Stimulated activated naive B cell treated with anti-CD40 and anti-IgM and Interleukin-4, amounts not matched to agents 10 μg/mL and 1 μg/mL and 100 μg/mL, for 72 hours (primary cell): ENCODE results near the gene HSPA4.
"Not testable (repeated sequence)": the region's sequence is repeated elsewhere in the genome, so short reads cannot be mapped to it uniquely, and the experiment has no call there.

Experiments used
- ATAC-seq, 2 donors: fragments of 150-1000 bp; cut with Tn5 transposase; replicated peaks; 2 replicates each; pipeline ENCODE4 v1.10.0; 2021; ENCODE audit warnings: moderate library complexity in 1 of 2
- DNase-seq: peaks from one replicate; pipeline ENCODE4 v3.0.0; 2021
- H3K27ac Mint-ChIP-seq: one replicate; pipeline ENCODE4 v1.8.0; 2022; ENCODE audit warnings: mild to moderate bottlenecking, mixed read lengths
- H3K27me3 Mint-ChIP-seq, 2 donors: one replicate each; pipeline ENCODE4 v1.8.0; 2022; ENCODE audit warnings: mixed read lengths in 2 of 2
- H3K36me3 Mint-ChIP-seq, 2 donors: one replicate each; pipeline ENCODE4 v1.8.0; 2022; ENCODE audit warnings: mixed read lengths in 2 of 2, mild to moderate bottlenecking in 1 of 2
- H3K4me1 Mint-ChIP-seq, 2 donors: one replicate each; pipeline ENCODE4 v1.8.0; 2022; ENCODE audit warnings: mixed read lengths in 2 of 2, mild to moderate bottlenecking in 1 of 2
- H3K4me3 Mint-ChIP-seq, 2 donors: one replicate each; pipeline ENCODE4 v1.8.0; 2022; ENCODE audit warnings: mild to moderate bottlenecking in 2 of 2, mixed read lengths in 2 of 2, moderate library complexity in 1 of 2
- H3K9me3 Mint-ChIP-seq, 2 donors: one replicate each; pipeline ENCODE4 v1.8.0; 2022; ENCODE audit warnings: mixed read lengths in 2 of 2, mild to moderate bottlenecking in 1 of 2

HSPA4 gene

DNA sequence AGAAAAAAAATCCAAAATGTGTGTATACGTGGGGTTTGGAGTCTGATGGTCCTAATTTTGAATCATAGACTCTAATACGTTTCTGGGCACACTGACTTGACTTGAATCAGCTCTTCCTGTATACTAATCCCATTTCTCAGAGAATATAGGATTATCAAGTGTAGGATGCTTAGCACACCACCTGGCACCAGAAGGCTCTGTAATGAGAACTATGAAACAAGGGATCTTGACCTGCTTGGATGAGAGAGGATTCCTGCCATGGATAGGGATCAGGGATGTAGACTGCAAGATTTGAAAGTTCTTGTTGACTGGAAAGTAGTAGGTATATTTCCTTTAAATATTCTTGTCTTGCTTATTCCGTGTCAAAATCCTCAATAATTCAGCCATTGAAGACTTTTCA, 7.8 kb downstream of the HSPA4 start:
- DNase-seq (no peak), ATAC-seq (no peak)
- Mint-ChIP-seq H3K4me1 (peaks cover 32 to 56% of the 10 kb centered on the region in 2 donors), H3K36me3 (peaks cover 12 to 29% of the 10 kb centered on the region in 2 donors), H3K27ac (no peak overlapping the region), H3K9me3 (no peaks in the 10 kb centered on the region), H3K27me3 (no peaks in the 10 kb centered on the region), H3K4me3 (no peak overlapping the region)

DNA sequence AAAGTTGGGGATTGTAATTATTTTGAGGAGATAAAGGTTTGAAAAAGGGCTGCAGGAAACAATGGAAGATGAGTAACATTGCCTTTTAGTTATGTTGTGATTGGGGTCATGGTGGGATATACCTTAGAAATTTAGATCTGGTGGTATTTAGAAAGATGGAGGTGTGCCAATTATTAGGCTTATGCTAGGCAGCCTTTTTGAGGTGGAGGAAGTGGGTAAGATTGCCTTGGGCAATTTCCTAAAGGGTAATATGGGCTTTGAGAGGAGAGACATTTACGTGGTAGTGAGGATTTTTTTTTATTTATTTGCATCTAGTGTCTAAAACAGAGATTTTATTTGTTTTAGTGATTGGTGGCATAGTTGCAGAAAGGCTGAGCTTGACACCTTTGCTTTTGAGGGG, 10.5 kb downstream of the HSPA4 start:
- no peak for DNase-seq
- no peaks in the 10 kb centered on the region for H3K27me3 Mint-ChIP-seq
- H3K9me3 Mint-ChIP-seq, result no peaks in the 10 kb centered on the region
- no peak overlapping the region for H3K4me3 Mint-ChIP-seq
- peaks cover 22 to 44% of the 10 kb centered on the region in 2 donors for H3K4me1 Mint-ChIP-seq
- H3K27ac Mint-ChIP-seq, result no peak overlapping the region
- no peak for ATAC-seq
- H3K36me3 Mint-ChIP-seq, result peaks cover 6 to 26% of the 10 kb centered on the region in 2 donors

- peaks cover 22 to 40% of the 10 kb centered on the region in 2 donors for H3K4me1 Mint-ChIP-seq
- H3K4me3 Mint-ChIP-seq, result no peak overlapping the region
- peaks cover 16 to 36% of the 10 kb centered on the region in 2 donors for H3K36me3 Mint-ChIP-seq
- no peaks in the 10 kb centered on the region for H3K27me3 Mint-ChIP-seq
- DNase-seq (no peak), ATAC-seq (no peak)
- H3K27ac Mint-ChIP-seq, result no peak overlapping the region
- no peaks in the 10 kb centered on the region for H3K9me3 Mint-ChIP-seq
These were observed 12.2 kb downstream of the HSPA4 start for GRCh38 chr5:133063965-133064364.

GRCh38 chr5:133065471-133065870, 13.7 kb downstream of the HSPA4 start:
- Mint-ChIP-seq H3K9me3 (no peaks in the 10 kb centered on the region), H3K4me3 (no peak overlapping the region), H3K27me3 (no peaks in the 10 kb centered on the region), H3K4me1 (peaks cover 21 to 33% of the 10 kb centered on the region in 2 donors), H3K36me3 (peaks cover 26 to 48% of the 10 kb centered on the region in 2 donors), H3K27ac (no peak overlapping the region)
- no peak for DNase-seq
- no peak for ATAC-seq

DNA sequence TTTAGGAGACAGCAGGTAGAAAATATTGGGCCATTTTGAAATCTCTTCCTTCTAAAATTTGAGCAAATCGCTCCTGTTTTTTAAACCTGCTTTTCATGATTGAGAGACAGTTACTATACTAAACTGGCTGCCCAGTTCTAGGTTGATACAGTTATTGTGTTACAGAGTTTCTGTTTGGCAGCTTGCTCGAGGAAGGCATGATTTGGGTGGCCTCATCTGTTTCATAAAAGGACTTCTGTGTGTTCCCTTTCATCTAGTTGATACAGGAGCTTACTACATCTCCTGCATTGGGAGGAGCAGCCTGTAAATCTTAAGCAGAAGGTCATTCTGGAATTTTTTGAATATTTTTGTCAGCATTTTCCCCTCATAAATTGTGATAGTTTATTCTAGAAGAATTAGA, 14.2 kb downstream of the HSPA4 start:
- DNase-seq, result no peak
- Mint-ChIP-seq H3K36me3 (peaks cover 30 to 54% of the 10 kb centered on the region in 2 donors), H3K27ac (no peak overlapping the region), H3K4me1 (peaks cover 21 to 33% of the 10 kb centered on the region in 2 donors), H3K9me3 (no peaks in the 10 kb centered on the region), H3K4me3 (no peak overlapping the region), H3K27me3 (no peaks in the 10 kb centered on the region)
- ATAC-seq, result no peak

DNA sequence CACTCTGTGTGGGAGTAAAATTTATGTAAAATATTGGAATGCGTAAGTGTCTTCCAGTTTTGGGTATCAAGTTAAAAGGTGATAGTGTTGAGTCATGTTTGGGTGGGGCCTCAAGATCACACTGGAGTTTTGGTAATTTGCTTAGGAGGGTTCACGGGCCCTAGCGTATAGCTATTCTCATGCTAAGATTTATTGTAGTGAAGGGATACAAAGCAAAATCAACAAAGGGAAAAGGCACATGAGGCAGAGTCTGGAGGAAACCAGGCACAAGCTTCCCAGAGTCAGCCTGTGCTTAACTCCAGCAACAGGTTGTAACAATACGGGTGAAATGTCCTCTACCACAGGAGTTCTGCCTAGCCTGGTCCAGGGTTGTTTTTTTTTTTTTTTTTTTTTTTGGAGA, 20.2 kb downstream of the HSPA4 start:
- Mint-ChIP-seq H3K4me3 (no peak overlapping the region), H3K27me3 (no peaks in the 10 kb centered on the region), H3K36me3 (peaks cover 46 to 65% of the 10 kb centered on the region in 2 donors), H3K4me1 (peaks cover 7 to 14% of the 10 kb centered on the region in 2 donors), H3K9me3 (no peaks in the 10 kb centered on the region), H3K27ac (peak overlapping the region; percentile 44)
- DNase-seq (no peak), ATAC-seq (no peak)

- no peaks in the 10 kb centered on the region for H3K27me3 Mint-ChIP-seq
- DNase-seq, result no peak
- no peaks in the 10 kb centered on the region for H3K9me3 Mint-ChIP-seq
- no peak overlapping the region for H3K27ac Mint-ChIP-seq
- peaks cover 5 to 38% of the 10 kb centered on the region in 2 donors for H3K4me1 Mint-ChIP-seq
- no peak for ATAC-seq
- peaks cover 34 to 56% of the 10 kb centered on the region in 2 donors for H3K36me3 Mint-ChIP-seq
- no peak overlapping the region for H3K4me3 Mint-ChIP-seq
These were observed 24.0 kb downstream of the HSPA4 start for GRCh38 chr5:133075572-133076536.

GRCh38 chr5:133079048-133079447, 27.2 kb downstream of the HSPA4 start:
- no peak for DNase-seq
- Mint-ChIP-seq H3K36me3 (peaks cover 32 to 55% of the 10 kb centered on the region in 2 donors), H3K4me1 (peaks cover 3 to 40% of the 10 kb centered on the region in 2 donors), H3K27me3 (no peaks in the 10 kb centered on the region), H3K27ac (peak overlapping the region; percentile 59), H3K4me3 (no peak overlapping the region), H3K9me3 (no peaks in the 10 kb centered on the region)
- no peak for ATAC-seq

DNA sequence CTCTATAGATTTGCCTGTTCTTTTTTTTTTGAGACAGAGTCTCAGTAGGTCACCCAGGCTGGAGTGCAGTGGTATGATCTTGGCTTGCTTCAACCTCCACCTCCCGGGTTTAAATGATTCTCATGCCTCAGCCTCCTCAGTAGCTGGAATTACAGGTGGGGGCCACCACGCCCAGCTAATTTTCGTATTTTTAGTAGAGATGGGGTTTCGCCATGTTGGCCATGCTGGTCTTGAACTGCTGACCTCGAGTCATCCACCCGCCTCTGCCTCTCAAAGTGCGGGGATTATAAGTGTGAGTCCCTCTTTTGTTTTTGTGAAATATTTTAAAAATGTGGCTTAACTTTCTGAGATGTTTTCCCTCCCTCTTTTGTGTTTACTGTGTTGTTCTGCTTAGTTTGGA, 29.2 kb downstream of the HSPA4 start:
- H3K36me3 Mint-ChIP-seq, result peaks cover 39 to 57% of the 10 kb centered on the region in 2 donors
- ATAC-seq, result no peak
- H3K9me3 Mint-ChIP-seq, result no peaks in the 10 kb centered on the region
- no peak overlapping the region for H3K4me3 Mint-ChIP-seq
- no peaks in the 10 kb centered on the region for H3K27me3 Mint-ChIP-seq
- peaks cover 7 to 46% of the 10 kb centered on the region in 2 donors for H3K4me1 Mint-ChIP-seq
- DNase-seq, result no peak
- peak overlapping the region; percentile 77 for H3K27ac Mint-ChIP-seq

- Mint-ChIP-seq H3K27ac (peak overlapping the region; percentile 77), H3K27me3 (no peaks in the 10 kb centered on the region), H3K4me3 (no peak overlapping the region), H3K36me3 (peaks cover 41 to 57% of the 10 kb centered on the region in 2 donors), H3K9me3 (no peaks in the 10 kb centered on the region), H3K4me1 (peaks cover 10 to 52% of the 10 kb centered on the region in 2 donors)
- no peak for ATAC-seq
- DNase-seq, result no peak
These were observed 29.9 kb downstream of the HSPA4 start for GRCh38 chr5:133081703-133082102.

- H3K27ac Mint-ChIP-seq, result no peak overlapping the region
- DNase-seq (no peak), ATAC-seq (no peak)
- H3K27me3 Mint-ChIP-seq, result no peaks in the 10 kb centered on the region
- peaks cover 41 to 59% of the 10 kb centered on the region in 2 donors for H3K36me3 Mint-ChIP-seq
- H3K4me1 Mint-ChIP-seq, result peaks cover 10 to 53% of the 10 kb centered on the region in 2 donors
- H3K9me3 Mint-ChIP-seq, result no peaks in the 10 kb centered on the region
- no peak overlapping the region for H3K4me3 Mint-ChIP-seq
These were observed 30.3 kb downstream of the HSPA4 start for GRCh38 chr5:133082128-133082527.

DNA sequence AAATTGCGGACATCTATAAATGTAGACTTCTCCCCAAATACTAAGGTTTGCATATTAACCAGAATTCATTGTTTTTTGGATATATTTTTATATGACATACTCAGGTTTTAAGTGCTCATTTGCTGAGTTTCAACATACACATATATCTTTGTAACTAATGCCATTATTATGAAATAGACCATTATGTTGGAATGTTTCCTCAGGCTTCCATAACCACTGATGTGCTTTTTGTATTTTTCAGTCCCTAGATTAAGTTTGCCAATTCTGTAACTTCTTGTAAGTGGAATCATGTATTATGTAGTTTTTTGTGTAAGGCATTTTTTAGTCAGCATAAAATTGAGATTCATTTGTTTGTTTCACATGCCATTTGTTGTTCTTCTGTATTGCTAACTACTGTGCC, 32.1 kb downstream of the HSPA4 start:
- Mint-ChIP-seq H3K27me3 (no peaks in the 10 kb centered on the region), H3K36me3 (peaks cover 34 to 56% of the 10 kb centered on the region in 2 donors), H3K9me3 (no peaks in the 10 kb centered on the region), H3K27ac (no peak overlapping the region), H3K4me3 (no peak overlapping the region), H3K4me1 (peaks cover 6 to 37% of the 10 kb centered on the region in 2 donors)
- ATAC-seq (no peak), DNase-seq (no peak)

- not testable (repeated sequence) for H3K9me3 Mint-ChIP-seq, H3K27me3 Mint-ChIP-seq, H3K4me3 Mint-ChIP-seq, ATAC-seq, H3K27ac Mint-ChIP-seq, DNase-seq
- Mint-ChIP-seq H3K4me1 (peaks cover 6 to 24% of the 10 kb centered on the region in 2 donors), H3K36me3 (peaks cover 29 to 48% of the 10 kb centered on the region in 2 donors)
These were observed 33.4 kb downstream of the HSPA4 start for GRCh38 chr5:133085171-133085570.

DNA sequence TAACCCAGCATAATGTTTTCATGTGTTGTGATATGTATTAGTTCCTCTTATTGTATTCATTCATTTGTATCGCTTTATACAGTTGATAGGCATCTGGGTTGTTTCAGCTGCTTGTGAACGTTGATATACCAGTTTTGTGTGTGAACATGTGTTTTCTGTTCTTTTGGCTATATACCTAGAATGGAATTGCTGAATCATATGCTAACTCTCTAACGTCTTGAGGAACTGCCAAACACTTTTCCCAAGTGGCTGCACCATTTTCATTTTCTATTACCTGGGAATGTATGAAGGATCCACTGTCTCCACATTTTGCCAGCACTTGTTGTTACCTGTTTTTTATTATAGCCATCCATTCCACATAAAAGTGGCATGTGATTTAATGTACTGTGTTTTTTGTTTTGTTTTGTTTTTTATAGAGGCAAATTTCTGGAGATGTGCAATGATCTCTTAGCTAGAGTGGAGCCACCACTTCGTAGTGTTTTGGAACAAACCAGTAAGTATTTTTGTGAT, 34.6 kb downstream of the HSPA4 start:
- H3K27ac Mint-ChIP-seq, result no peak overlapping the region
- H3K4me1 Mint-ChIP-seq, result peaks cover 6 to 15% of the 10 kb centered on the region in 2 donors
- DNase-seq, result no peak
- no peaks in the 10 kb centered on the region for H3K27me3 Mint-ChIP-seq
- no peak overlapping the region for H3K4me3 Mint-ChIP-seq
- H3K9me3 Mint-ChIP-seq, result no peaks in the 10 kb centered on the region
- peaks cover 31 to 47% of the 10 kb centered on the region in 2 donors for H3K36me3 Mint-ChIP-seq
- no peak for ATAC-seq

- Mint-ChIP-seq H3K27ac (peak overlapping the region; percentile 37), H3K36me3 (peaks cover 32 to 48% of the 10 kb centered on the region in 2 donors), H3K4me3 (no peak overlapping the region), H3K27me3 (no peaks in the 10 kb centered on the region), H3K9me3 (no peaks in the 10 kb centered on the region), H3K4me1 (peaks cover 6 to 13% of the 10 kb centered on the region in 2 donors)
- no peak for ATAC-seq
- no peak for DNase-seq
These were observed 36.3 kb downstream of the HSPA4 start for GRCh38 chr5:133088064-133088463.
